ENCODE measurements around the gene INO80C.
A peak's percentile ranks its signal among the peaks of the same experiment; 100 is the strongest.

The INO80C gene

DNA sequence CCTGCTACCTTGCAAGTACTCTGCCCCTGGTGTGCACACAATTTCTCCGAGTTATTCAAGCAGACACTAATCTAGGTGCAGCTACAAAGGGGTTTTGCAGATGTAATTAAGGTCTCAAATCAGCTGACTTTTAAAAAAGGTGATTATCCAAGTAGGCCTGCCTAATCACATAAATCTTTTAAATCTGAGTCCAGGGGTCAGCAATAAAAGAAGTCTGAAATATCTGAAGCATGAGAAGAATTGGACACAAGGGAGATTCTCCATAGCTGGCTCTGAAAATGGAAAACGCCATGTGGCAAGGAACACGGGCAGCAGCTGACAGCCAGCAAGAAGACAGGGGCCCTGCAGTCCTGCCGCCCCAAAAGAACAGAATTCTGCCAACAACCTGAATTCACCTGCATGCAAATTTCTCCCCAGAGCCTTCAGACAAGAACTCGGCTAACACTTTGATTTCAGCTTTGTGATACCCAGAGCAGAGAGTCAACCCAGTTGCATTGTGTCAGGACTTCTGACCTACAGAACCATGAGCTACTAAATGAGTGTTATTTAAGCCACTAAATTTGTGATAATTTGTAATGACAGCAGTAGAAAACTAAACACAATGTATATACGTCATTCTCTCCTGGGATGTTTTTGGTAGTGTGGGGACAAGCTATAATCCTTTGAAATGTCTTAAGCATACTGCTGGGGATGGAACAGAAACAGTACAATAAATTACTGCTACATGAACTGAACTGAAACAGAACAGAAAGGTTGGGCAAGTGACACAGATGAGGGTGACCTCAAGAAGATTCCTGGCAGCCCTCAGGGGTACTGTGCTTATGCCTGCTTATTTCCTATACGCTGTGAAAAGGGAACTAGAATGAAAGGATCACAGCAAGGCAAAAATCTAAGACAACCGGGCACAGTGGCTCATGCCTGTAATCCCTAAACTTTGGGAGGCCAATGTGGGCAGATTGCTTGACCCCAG, 3.2 kb downstream of the INO80C start:
- Histone ChIP-seq H3K9me3 (ENCODE audit: control insufficient read depth, insufficient read depth, low read length) (no peaks in the 10 kb centered on the region), H3K4me2 (ENCODE audit: low read length) (peak overlapping the region; percentile 76), H3K27ac (ENCODE audit: low read depth, low read length) (no peak overlapping the region), H3K79me2 (ENCODE audit: control insufficient read depth, low read length) (peaks cover 74% of the 10 kb centered on the region), H3K9me2 (replicated peaks; ENCODE audit: control insufficient read depth, low read length) (no peaks in the 10 kb centered on the region), H3F3A (ENCODE audit: control insufficient read depth, insufficient read depth) (no peaks in the 10 kb centered on the region), H3K36me3 (ENCODE audit: control insufficient read depth, low read length) (peaks cover 7% of the 10 kb centered on the region), H3K4me3 (ENCODE audit: low read length) (no peak overlapping the region), H3K27me3 (ENCODE audit: control insufficient read depth, low read length) (no peaks in the 10 kb centered on the region), H4K20me1 (ENCODE audit: control insufficient read depth, insufficient read depth, low read depth, low read length) (no peaks in the 10 kb centered on the region), H3K4me1 (ENCODE audit: control insufficient read depth, low read length) (peaks cover 47% of the 10 kb centered on the region)
- no peak for TF ChIP-seq EZH2phosphoT487 (IDR thresholded peaks at IDR 0.05; ENCODE audit: borderline replicate concordance, low read length)
- no peak for TF ChIP-seq CTCF (IDR thresholded peaks at IDR 0.05; ENCODE audit: low read depth, low read length, poor library complexity, severe bottlenecking)

GRCh38 chr18:35491700-35492077, 6.1 kb downstream of the INO80C start:
- TF ChIP-seq EZH2phosphoT487 (IDR thresholded peaks at IDR 0.05; ENCODE audit: borderline replicate concordance, low read length): no peak
- TF ChIP-seq CTCF (IDR thresholded peaks at IDR 0.05; ENCODE audit: low read depth, low read length, poor library complexity, severe bottlenecking): no peak
- Histone ChIP-seq H3K36me3 (ENCODE audit: control insufficient read depth, low read length) (peaks cover 7% of the 10 kb centered on the region), H3K9me3 (ENCODE audit: control insufficient read depth, insufficient read depth, low read length) (no peaks in the 10 kb centered on the region), H3K79me2 (ENCODE audit: control insufficient read depth, low read length) (peaks cover 71% of the 10 kb centered on the region), H3K4me1 (ENCODE audit: control insufficient read depth, low read length) (peaks cover 38% of the 10 kb centered on the region), H3K9me2 (replicated peaks; ENCODE audit: control insufficient read depth, low read length) (no peaks in the 10 kb centered on the region), H3F3A (ENCODE audit: control insufficient read depth, insufficient read depth) (no peaks in the 10 kb centered on the region), H3K4me3 (ENCODE audit: low read length) (no peak overlapping the region), H3K27ac (ENCODE audit: low read depth, low read length) (no peak overlapping the region), H3K4me2 (ENCODE audit: low read length) (no peak overlapping the region), H3K27me3 (ENCODE audit: control insufficient read depth, low read length) (no peaks in the 10 kb centered on the region), H4K20me1 (ENCODE audit: control insufficient read depth, insufficient read depth, low read depth, low read length) (no peaks in the 10 kb centered on the region)

- H3K27ac ChIP-seq (ENCODE audit: low read depth, low read length): no peak overlapping the region
- no peaks in the 10 kb centered on the region for H3K9me3 ChIP-seq (ENCODE audit: control insufficient read depth, insufficient read depth, low read length)
- no peaks in the 10 kb centered on the region for H3K9me2 ChIP-seq (replicated peaks; ENCODE audit: control insufficient read depth, low read length)
- H3K27me3 ChIP-seq (ENCODE audit: control insufficient read depth, low read length): no peaks in the 10 kb centered on the region
- H3F3A ChIP-seq (ENCODE audit: control insufficient read depth, insufficient read depth): no peaks in the 10 kb centered on the region
- TF ChIP-seq EZH2phosphoT487 (IDR thresholded peaks at IDR 0.05; ENCODE audit: borderline replicate concordance, low read length): no peak
- TF ChIP-seq CTCF (IDR thresholded peaks at IDR 0.05; ENCODE audit: low read depth, low read length, poor library complexity, severe bottlenecking): no peak
- H3K4me3 ChIP-seq (ENCODE audit: low read length): no peak overlapping the region
- H3K4me1 ChIP-seq (ENCODE audit: control insufficient read depth, low read length): peaks cover 32% of the 10 kb centered on the region
- peaks cover 65% of the 10 kb centered on the region for H3K79me2 ChIP-seq (ENCODE audit: control insufficient read depth, low read length)
- peaks cover 3% of the 10 kb centered on the region for H3K36me3 ChIP-seq (ENCODE audit: control insufficient read depth, low read length)
- H3K4me2 ChIP-seq (ENCODE audit: low read length): no peak overlapping the region
- no peaks in the 10 kb centered on the region for H4K20me1 ChIP-seq (ENCODE audit: control insufficient read depth, insufficient read depth, low read depth, low read length)
These were observed 6.7 kb downstream of the INO80C start for GRCh38 chr18:35490894-35491699.
